ENCODE results near the gene KRT12.

GRCh38 chr17:40888196-40888720, 21.2 kb upstream of the KRT12 start:
- TF ChIP-seq GLIS3 (CRISPR knock-in tag; IDR thresholded peaks at IDR 0.05), result no peak
- TF ChIP-seq RARB (CRISPR knock-in tag; IDR thresholded peaks at IDR 0.05), result no peak
- TF ChIP-seq ZNF565 (CRISPR knock-in tag; conservative IDR thresholded peaks at IDR 0.05; ENCODE audit: low read depth), result no peak
- no peak for TF ChIP-seq ARNTL (CRISPR knock-in tag; IDR thresholded peaks at IDR 0.05; ENCODE audit: borderline replicate concordance, low read depth)

Data from SK-N-SH treated with all-trans-retinoic acid at 6 μM for 48 hours (cell line).